Uterus (tissue), 4 donors: Measurements from ENCODE around the gene COL5A3. TPM values are rescaled to one million over a fixed set of nuclear protein-coding genes. Genes with fewer than 3 reads are reported as not detected.

Source experiments
- DNase-seq, 2 donors: peaks; one replicate each; pipeline ENCODE4 v3.0.0-alpha.2; 2019 to 2020
- H3K27ac ChIP-seq, 2 donors: fragments of 200-600 bp; sonication (generic); 1 replicate in 1 of 2; 2 replicates in 1 of 2; pipeline ENCODE4 v1.5.1; 2016 to 2018
- H3K27me3 ChIP-seq, 2 donors: fragments of 200-600 bp; sonication (generic); one replicate each; pipeline ENCODE4 v1.5.1; 2018 to 2019; ENCODE audit warnings: control low read depth in 1 of 2
- H3K36me3 ChIP-seq, 2 donors: fragments of 200-600 bp; sonication (generic); one replicate each; pipeline ENCODE4 v1.5.1; 2019; ENCODE audit warnings: control low read depth in 1 of 2
- H3K4me1 ChIP-seq, 2 donors: fragments of 200-600 bp; sonication (generic); one replicate each; pipeline ENCODE4 v1.5.1; 2018 to 2019; ENCODE audit warnings: control low read depth in 1 of 2
- H3K4me3 ChIP-seq, 2 donors: fragments of 200-600 bp; sonication (generic); 1 replicate in 1 of 2; 2 replicates in 1 of 2; pipeline ENCODE4 v1.5.1; 2018 to 2019; ENCODE audit warnings: mild to moderate bottlenecking in 1 of 2
- H3K9me3 ChIP-seq, 2 donors: fragments of 200-600 bp; sonication (generic); one replicate each; pipeline ENCODE4 v1.5.1; 2019; ENCODE audit warnings: control low read depth in 1 of 2
- CTCF ChIP-seq, 4 experiments: fragments of 200-600 bp in 2 of 4; fragments of 450-650 bp in 2 of 4; sonication (generic) in 2 of 4; IDR thresholded peaks; one replicate each; pipeline ENCODE4 v1.5.1; 2016 to 2019; ENCODE audit warnings: antibody characterized with exemption in 4 of 4, mild to moderate bottlenecking in 2 of 4, moderate library complexity in 1 of 4
- POLR2A ChIP-seq, 2 donors: fragments of 450-650 bp; IDR thresholded peaks; one replicate each; pipeline ENCODE4 v1.6.1; 2016; ENCODE audit warnings: antibody characterized with exemption in 2 of 2, mild to moderate bottlenecking in 1 of 2, moderate library complexity in 1 of 2
- intact Hi-C: fragments of 100-400 bp; cut with DNase I; formaldehyde crosslinking; loops from one replicate; pipeline ENCODE4 v1.15.1; 2023; ENCODE audit warnings: low total_unique reads
- total RNA-seq, 4 donors: library from RNA; depleted of rRNA in 3 of 4; stranded (reverse); fragments of >200 nt in 3 of 4; gene quantifications; one replicate each; pipeline versions ENCODE4 v1.1.0 to v1.2.4, GENCODE V29; 2014 to 2023
- donor health status: DM: yes; HTN: yes; CAD: no.

COL5A3 gene
- total RNA-seq, 4 donors from 2014 or later, result 12.6 to 43.3 (median 25.6) TPM

GRCh38 chr19:9962623-9963290, 47.5 kb downstream of the COL5A3 start:
- intact Hi-C loops, result no loop called here

GRCh38 chr19:9961103-9961502, 49.2 kb downstream of the COL5A3 start:
- intact Hi-C loops, result no loop called here
- no peaks in the 10 kb centered on the region for H3K27me3 ChIP-seq
- H3K9me3 ChIP-seq, result no peaks in the 10 kb centered on the region
- H3K4me3 ChIP-seq, result no peak overlapping the region
- no peak for TF ChIP-seq CTCF (IDR thresholded peaks at IDR 0.05)
- TF ChIP-seq POLR2A (IDR thresholded peaks at IDR 0.05), result no peak
- H3K4me1 ChIP-seq, result no peaks in the 10 kb centered on the region
- H3K27ac ChIP-seq, result no peak overlapping the region
- no peaks in the 10 kb centered on the region for H3K36me3 ChIP-seq
- DNase-seq, result no peak

More at GRCh38 chr19:9962623-9963290, 47.5 kb downstream of the COL5A3 start:
- no peak overlapping the region for H3K27ac ChIP-seq
- no peak overlapping the region for H3K4me3 ChIP-seq
- no peaks in the 10 kb centered on the region for H3K27me3 ChIP-seq
- TF ChIP-seq POLR2A (IDR thresholded peaks at IDR 0.05) (no peak), CTCF (IDR thresholded peaks at IDR 0.05) (no peak)
- no peaks in the 10 kb centered on the region for H3K36me3 ChIP-seq
- DNase-seq, result no peak
- no peaks in the 10 kb centered on the region for H3K4me1 ChIP-seq
- no peaks in the 10 kb centered on the region for H3K9me3 ChIP-seq

- DNase-seq, result no peak
- Histone ChIP-seq H3K4me3 (no peak overlapping the region), H3K9me3 (no peaks in the 10 kb centered on the region), H3K27me3 (no peaks in the 10 kb centered on the region), H3K4me1 (no peaks in the 10 kb centered on the region), H3K36me3 (no peaks in the 10 kb centered on the region), H3K27ac (no peak overlapping the region)
- TF ChIP-seq CTCF (IDR thresholded peaks at IDR 0.05), result no peak
- no peak for TF ChIP-seq POLR2A (IDR thresholded peaks at IDR 0.05)
- intact Hi-C loops, result no loop called here
These were observed 51.9 kb downstream of the COL5A3 start for GRCh38 chr19:9958379-9958821.

GRCh38 chr19:9956956-9957355, 53.3 kb downstream of the COL5A3 start:
- no peak overlapping the region for H3K27ac ChIP-seq
- intact Hi-C loops, result no loop called here
- no peaks in the 10 kb centered on the region for H3K4me1 ChIP-seq
- DNase-seq, result no peak
- no peaks in the 10 kb centered on the region for H3K27me3 ChIP-seq
- H3K9me3 ChIP-seq, result no peaks in the 10 kb centered on the region
- TF ChIP-seq POLR2A (IDR thresholded peaks at IDR 0.05), result no peak
- no peak for TF ChIP-seq CTCF (IDR thresholded peaks at IDR 0.05)
- H3K4me3 ChIP-seq, result no peak overlapping the region
- no peaks in the 10 kb centered on the region for H3K36me3 ChIP-seq

- no peak for DNase-seq
- H3K27ac ChIP-seq, result no peak overlapping the region
- H3K9me3 ChIP-seq, result no peaks in the 10 kb centered on the region
- no peaks in the 10 kb centered on the region for H3K27me3 ChIP-seq
- H3K4me3 ChIP-seq, result no peak overlapping the region
- TF ChIP-seq CTCF (IDR thresholded peaks at IDR 0.05), result no peak
- no peak for TF ChIP-seq POLR2A (IDR thresholded peaks at IDR 0.05)
- no peaks in the 10 kb centered on the region for H3K36me3 ChIP-seq
- H3K4me1 ChIP-seq, result no peaks in the 10 kb centered on the region
- intact Hi-C loops, result no loop called here
These were observed 56.3 kb downstream of the COL5A3 start for GRCh38 chr19:9953802-9954542.
